Left cardiac atrium (tissue), 4 donors: Measurements from ENCODE around the gene MLH1. TPM values are rescaled to one million over a fixed set of nuclear protein-coding genes. Genes with fewer than 3 reads are reported as not detected.
"Not testable (repeated sequence)": the region's sequence is repeated elsewhere in the genome, so short reads cannot be mapped to it uniquely, and the experiment has no call there.

Experiments used
- ATAC-seq, 2 donors: fragments of 200-7000 bp; cut with Tn5 transposase; one replicate each; pipeline ENCODE4 v1.9.1; 2020; ENCODE audit warnings: mild to moderate bottlenecking in 2 of 2, moderate library complexity in 2 of 2
- DNase-seq: peaks from one replicate; pipeline ENCODE4 v3.0.0-alpha.2; 2020
- intact Hi-C, 2 donors: fragments of 100-400 bp; cut with DNase I; formaldehyde crosslinking; loops; one replicate each; pipeline versions ENCODE4 v1.14.1 to v1.15.1; 2022 to 2023
- long read RNA-seq: library from polyadenylated mRNA; unstranded; transcript quantifications from one replicate; pipeline ENCODE4 v2.0.0, GENCODE V29; 2021
- total RNA-seq, 2 donors: library from RNA; stranded (reverse); fragmentation: NEBNext Ultra II Directional; extraction: Animal tissue kit (Norgen Biotek cat#: 25700); gene quantifications; one replicate each; pipeline ENCODE4 v1.2.1, GENCODE V29; 2021
- donor health status: DM: no; HTN: yes; CAD: no.
- donor health status: DM: no; HTN: yes; CAD: no; lungs with severe emphysema.
- donor health status: DM: yes; HTN: yes; CAD: no.
- donor health status: Dilated cardiomyopathy.

The MLH1 gene
- 10 to 100 TPM; 31.6 to 31.9 TPM for total RNA-seq
- long read RNA-seq, transcript MLH1-201 (19 exons, 2,752 nt) = major isoform, 45 of 57 reads
- long read RNA-seq, partial matches to known transcripts = 5 of 57 reads
- long read RNA-seq, other reads (novel, unspliced or antisense) = 6 of 57 reads

DNA sequence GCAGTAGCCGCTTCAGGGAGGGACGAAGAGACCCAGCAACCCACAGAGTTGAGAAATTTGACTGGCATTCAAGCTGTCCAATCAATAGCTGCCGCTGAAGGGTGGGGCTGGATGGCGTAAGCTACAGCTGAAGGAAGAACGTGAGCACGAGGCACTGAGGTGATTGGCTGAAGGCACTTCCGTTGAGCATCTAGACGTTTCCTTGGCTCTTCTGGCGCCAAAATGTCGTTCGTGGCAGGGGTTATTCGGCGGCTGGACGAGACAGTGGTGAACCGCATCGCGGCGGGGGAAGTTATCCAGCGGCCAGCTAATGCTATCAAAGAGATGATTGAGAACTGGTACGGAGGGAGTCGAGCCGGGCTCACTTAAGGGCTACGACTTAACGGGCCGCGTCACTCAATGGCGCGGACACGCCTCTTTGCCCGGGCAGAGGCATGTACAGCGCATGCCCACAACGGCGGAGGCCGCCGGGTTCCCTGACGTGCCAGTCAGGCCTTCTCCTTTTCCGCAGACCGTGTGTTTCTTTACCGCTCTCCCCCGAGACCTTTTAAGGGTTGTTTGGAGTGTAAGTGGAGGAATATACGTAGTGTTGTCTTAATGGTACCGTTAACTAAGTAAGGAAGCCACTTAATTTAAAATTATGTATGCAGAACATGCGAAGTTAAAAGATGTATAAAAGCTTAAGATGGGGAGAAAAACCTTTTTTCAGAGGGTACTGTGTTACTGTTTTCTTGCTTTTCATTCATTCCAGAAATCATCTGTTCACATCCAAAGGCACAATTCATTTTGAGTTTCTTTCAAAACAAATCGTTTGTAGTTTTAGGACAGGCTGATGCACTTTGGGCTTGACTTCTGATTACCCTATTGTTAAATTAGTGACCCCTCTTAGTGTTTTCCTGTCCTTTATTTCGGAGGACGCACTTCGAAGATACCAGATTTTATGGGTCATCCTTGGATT is at the start of gene MLH1:
TSS of gene MLH1 (plus strand) at position 193 of the 958 bp plus-strand sequence. CDS start at position 223, 30 bp downstream.
- intact Hi-C loops = no loop called here
- DNase-seq (peak; percentile 96), ATAC-seq (peak; percentile 96 to 97)

- intact Hi-C loops = loop anchor here in 1 of 2 donors (10.0 kb wide), 1 partner anchor 209 kb away; no protein-coding TSS in a partner anchor
- ATAC-seq (no peak), DNase-seq (no peak)
Observed at GRCh38 chr3:36943601-36944000, 49.7 kb upstream of the MLH1 start.

DNA sequence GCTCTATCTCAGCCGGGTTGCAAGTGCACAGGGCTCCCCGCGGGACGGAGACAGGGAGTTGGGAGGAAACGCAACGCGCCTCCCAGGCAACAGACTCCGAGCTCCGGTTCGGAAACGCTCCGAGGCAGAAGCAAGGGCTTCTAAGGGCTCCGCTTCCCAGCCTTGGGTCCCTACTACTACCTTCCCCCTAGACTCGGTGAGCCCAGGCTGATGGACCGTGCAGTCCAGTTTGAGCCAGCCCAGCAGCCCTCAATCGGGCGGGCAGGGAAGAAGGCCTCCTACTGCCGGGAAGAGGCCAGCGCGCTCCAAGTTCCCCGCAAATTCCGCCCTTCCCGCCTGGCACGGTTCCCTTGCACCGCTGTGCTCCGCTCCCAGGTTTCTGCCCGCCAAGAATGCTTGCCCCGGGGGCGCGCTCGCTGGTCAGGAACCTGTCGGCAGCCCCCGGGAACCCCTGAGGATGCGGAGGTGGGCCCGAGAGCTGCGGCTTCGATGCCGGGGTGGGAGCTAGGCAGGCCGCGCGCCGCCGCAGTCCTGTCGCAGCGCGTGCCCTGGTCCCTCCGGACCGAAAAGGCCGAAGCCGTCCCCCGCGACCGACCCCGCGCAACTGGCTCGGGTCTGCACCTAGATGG is 49.2 kb upstream of the MLH1 start:
- intact Hi-C loops = loop anchor here in 1 of 2 donors (10.0 kb wide), 1 partner anchor 209 kb away; no protein-coding TSS in a partner anchor
- peak; percentile 77 to 86 for ATAC-seq
- peak; percentile 67 for DNase-seq

- DNase-seq (peak; percentile 78), ATAC-seq (peak; percentile 72 to 74)
- intact Hi-C loops = loop anchor here in 1 of 2 donors (10.0 kb wide), 1 partner anchor 210 kb away; no protein-coding TSS in a partner anchor
Observed at GRCh38 chr3:36944641-36945270, 48.6 kb upstream of the MLH1 start, which contains the start of gene TRANK1. Gene TRANK1 (minus strand): TSS chr3:36945054. CDS start chr3:36944809, 245 bp downstream.

GRCh38 chr3:36945333-36945980 is 47.9 kb upstream of the MLH1 start:
- ATAC-seq (no peak), DNase-seq (no peak)
- intact Hi-C loops = loop anchor here in 1 of 2 donors (10.0 kb wide), 1 partner anchor 211 kb away; no protein-coding TSS in a partner anchor

DNA sequence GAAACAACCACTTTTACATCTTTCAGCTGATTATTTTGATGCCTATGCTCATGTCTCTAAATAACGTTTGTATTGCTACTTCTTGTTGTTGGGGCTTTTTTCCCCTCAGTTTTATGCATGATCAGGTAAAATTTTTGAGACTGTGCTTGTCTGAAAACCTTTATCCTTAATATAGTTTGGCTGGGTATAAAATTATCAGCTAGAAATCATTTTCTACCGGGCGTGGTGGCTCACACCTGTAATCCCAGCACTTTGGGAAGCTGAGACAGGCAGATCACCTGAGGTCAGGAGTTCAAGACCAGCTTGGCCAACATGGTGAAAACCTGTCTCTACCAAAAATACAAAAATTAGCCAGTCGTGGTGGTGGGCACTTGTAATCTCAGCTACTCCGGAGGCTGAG is 45.5 kb upstream of the MLH1 start:
- intact Hi-C loops = loop anchor here in 1 of 2 donors (10.0 kb wide), 1 partner anchor 213 kb away; no protein-coding TSS in a partner anchor
- not testable (repeated sequence) for DNase-seq, ATAC-seq

DNA sequence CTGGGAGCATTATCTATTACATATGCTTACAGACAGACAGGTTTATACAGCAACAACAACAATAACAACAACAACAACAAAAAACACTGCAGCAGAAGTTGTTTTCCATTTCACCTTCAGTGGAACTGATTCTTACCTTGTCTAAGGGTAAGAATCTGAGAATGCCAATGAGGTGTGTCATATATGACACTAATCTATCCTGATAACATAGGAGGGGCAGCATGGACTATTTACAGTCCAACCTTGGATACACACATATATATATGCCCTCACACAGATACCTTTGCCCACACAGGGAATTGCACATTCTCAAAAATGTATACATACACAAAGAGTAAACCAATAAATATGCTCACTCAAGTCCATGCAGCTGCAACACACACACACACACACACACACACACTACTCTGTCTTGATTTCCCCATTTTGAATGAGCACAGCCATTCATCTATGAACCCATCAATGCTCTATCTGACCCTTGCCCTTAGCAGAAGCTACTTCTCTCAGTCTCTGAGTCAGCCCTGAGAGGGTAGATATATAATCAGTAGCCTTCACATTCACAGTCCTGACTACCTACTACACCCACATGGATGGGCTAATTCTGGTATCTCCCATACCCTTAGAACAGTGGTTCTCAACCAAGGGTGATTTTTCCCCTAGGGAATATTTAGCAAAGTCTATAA is 38.7 kb upstream of the MLH1 start:
- intact Hi-C loops = loop anchor here (5.0 kb wide), 2 partner anchors 47 to 227 kb away; no protein-coding TSS in a partner anchor

DNA sequence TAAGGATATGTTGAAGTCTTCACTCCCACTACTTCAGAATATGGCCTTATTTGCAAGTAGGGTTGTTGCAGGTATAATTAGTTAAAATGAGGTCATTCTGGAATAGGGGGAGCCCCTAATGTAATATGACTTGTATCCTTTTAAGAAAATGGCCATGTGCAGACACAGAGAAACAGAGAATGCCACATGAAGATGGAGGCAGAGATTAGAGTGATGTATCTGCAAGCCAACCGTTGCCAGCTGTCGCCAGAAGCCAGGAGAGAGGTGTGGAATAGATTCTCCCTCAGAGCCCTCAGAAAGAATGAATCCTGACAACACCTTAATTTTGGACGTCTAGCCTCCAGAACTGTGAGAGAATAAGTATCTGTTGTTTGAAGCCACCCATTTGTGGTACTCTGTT is 37.2 kb upstream of the MLH1 start:
- intact Hi-C loops = loop anchor here (5.0 kb wide), 2 partner anchors 49 to 229 kb away; no protein-coding TSS in a partner anchor
- no peak for DNase-seq
- ATAC-seq = no peak

More for the DNA sequence above, 38.7 kb upstream of the MLH1 start:
- ATAC-seq = peak in 1 of 2 donors; percentile 17
- DNase-seq = no peak

GRCh38 chr3:36957063-36957462 is 36.3 kb upstream of the MLH1 start:
- intact Hi-C loops = loop anchor here (5.0 kb wide), 2 partner anchors 50 to 230 kb away; no protein-coding TSS in a partner anchor
- ATAC-seq (no peak), DNase-seq (no peak)

DNA sequence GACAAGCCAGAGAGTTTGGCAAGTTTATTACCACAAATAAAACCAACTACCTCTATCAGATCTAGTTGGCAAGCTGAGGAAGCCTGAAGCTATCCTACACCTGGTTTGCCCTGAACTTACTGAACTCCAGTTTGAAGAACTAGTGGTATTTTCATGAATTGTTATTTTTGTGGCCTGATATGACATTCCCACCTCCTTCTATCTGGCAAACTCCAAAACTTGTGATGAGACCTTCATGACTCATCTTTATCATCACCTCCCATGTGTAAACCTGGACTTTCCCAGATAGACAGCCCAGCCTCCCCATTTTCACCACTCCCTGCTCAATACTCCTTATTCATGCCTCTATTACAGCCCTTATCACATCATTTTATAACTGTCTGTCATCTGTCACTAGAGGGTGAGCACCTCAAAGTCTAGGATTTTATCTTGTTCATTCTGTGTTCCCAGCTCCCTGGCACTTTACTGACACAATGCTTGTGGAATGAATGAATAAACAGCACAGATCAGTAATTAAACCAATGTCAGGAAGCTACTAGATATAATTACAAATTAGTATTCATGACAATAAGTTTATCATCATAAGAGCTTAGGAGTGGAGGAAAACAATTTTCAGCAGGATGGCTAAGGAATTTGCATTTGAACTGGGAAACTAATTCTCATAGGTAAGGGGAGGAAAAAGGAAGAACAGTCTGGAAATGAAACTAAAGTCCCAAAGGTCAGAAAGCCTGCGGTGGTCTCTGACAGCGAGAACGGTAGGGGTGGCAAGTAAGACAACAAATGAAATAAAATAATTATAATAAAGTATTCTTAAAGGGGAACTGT is 35.2 kb upstream of the MLH1 start:
- intact Hi-C loops = loop anchor here (2.0 to 5.0 kb wide), 3 partner anchors 51 to 231 kb away; no protein-coding TSS in a partner anchor
- peak; percentile 62 to 93 for ATAC-seq
- DNase-seq = no peak

DNA sequence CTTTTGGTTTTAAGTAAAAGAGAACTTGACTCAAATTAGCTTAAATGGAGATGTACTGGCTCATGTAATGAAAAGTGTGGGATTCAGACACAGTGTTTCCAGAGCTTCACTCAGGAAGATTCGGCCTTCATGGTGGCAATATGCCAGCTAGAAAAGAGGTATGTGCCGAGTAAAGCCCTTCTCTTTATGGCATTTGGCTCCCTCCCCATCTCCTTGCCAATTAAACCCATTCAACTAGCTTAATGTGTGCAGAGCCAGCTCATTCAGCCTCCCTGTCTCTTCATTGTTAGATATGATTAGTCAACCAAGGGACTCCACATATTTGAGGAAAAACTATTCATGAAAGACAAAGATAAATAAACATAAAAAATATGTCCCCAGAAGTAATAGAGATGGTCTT is 33.5 kb upstream of the MLH1 start:
- intact Hi-C loops = loop anchor here (2.0 to 5.0 kb wide), 3 partner anchors 53 to 233 kb away; no protein-coding TSS in a partner anchor
- ATAC-seq = no peak
- no peak for DNase-seq

DNA sequence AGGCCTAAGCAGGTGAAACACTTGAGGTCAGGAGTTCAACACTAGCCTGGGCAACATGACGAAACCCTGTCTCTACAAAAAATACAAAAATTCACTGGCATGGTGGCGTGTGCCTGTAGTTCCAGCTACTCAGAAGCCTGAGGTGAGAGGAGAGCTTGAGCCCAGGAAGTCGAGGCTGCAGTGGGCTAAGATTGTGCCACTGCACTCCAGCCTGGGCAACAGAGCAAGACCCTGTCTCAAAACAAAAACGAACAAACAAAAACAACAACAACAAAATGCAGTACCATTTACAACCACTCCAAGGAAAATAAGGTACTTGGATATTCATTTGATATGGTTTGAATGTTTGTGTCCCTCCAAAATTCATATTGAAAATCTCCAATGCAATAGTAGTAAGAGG is 32.8 kb upstream of the MLH1 start:
- no peak for DNase-seq
- no peak for ATAC-seq
- intact Hi-C loops = no loop called here

- DNase-seq, intact Hi-C loops, ATAC-seq: not testable (repeated sequence)
Observed at GRCh38 chr3:36963008-36963407, 30.3 kb upstream of the MLH1 start.

GRCh38 chr3:36964331-36964730 is 29.0 kb upstream of the MLH1 start:
- intact Hi-C loops = no loop called here
- ATAC-seq = no peak
- no peak for DNase-seq

- ATAC-seq (no peak), DNase-seq (no peak)
- intact Hi-C loops = no loop called here
Observed at GRCh38 chr3:36964817-36965216, 28.5 kb upstream of the MLH1 start.

DNA sequence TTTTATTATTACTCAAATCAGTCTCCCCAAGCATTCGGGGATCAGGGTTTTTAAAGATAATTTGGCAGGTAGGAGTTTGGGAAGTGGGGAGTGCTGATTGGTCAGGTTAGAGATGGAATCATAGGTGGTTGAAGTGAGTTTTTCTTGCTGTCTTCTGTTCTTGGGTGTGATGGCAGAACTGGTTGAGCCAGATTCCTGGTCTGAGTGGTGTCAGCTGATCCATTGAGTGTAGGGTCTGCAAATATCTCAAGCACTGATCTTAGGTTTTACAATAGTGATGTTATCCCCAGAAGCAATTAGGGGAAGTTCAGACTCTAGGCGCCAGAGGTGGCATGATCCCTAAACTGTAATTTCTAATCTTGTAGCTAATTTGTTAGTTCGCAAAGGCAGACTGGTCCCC is 27.9 kb upstream of the MLH1 start:
- no peak for ATAC-seq
- intact Hi-C loops = no loop called here

GRCh38 chr3:36969085-36969484 is 24.2 kb upstream of the MLH1 start:
- DNase-seq (no peak), ATAC-seq (no peak)
- intact Hi-C loops = no loop called here

More for the DNA sequence above, 27.9 kb upstream of the MLH1 start:
- no peak for DNase-seq
